HEK293T (cell line): Measurements from ENCODE around the gene SFT2D1.

Experiments
- ARNT ChIP-seq: fragments of 450-650 bp; IDR thresholded peaks from 2 replicates; pipeline ENCODE4 v1.6.1; 2017; ENCODE audit warnings: mild to moderate bottlenecking
- BHLHE40 ChIP-seq: fragments of 450-650 bp; IDR thresholded peaks from 2 replicates; pipeline ENCODE4 v1.6.1; 2016; ENCODE audit warnings: mild to moderate bottlenecking, moderate library complexity, borderline replicate concordance
- CTBP1 ChIP-seq: fragments of 450-650 bp; IDR thresholded peaks from 2 replicates; pipeline ENCODE4 v1.6.1; 2016; ENCODE audit warnings: borderline replicate concordance
- ELF4 ChIP-seq: fragments of 450-650 bp; IDR thresholded peaks from 2 replicates; pipeline ENCODE4 v1.6.1; 2017; ENCODE audit warnings: antibody characterized with exemption
- FOXA1 ChIP-seq: fragments of 450-650 bp; IDR thresholded peaks from 2 replicates; pipeline ENCODE4 v1.6.1; 2016; ENCODE audit warnings: mild to moderate bottlenecking
- FOXK2 ChIP-seq: fragments of 450-650 bp; IDR thresholded peaks from 2 replicates; pipeline ENCODE4 v1.6.1; 2016; ENCODE audit warnings: mild to moderate bottlenecking
- FOXM1 ChIP-seq: fragments of 450-650 bp; IDR thresholded peaks from 2 replicates; pipeline ENCODE4 v1.6.1; 2017; ENCODE audit warnings: mild to moderate bottlenecking, borderline replicate concordance
- HDGF ChIP-seq: fragments of 450-650 bp; IDR thresholded peaks from 2 replicates; pipeline ENCODE4 v1.6.1; 2017; ENCODE audit warnings: antibody characterized with exemption, borderline replicate concordance
- NFRKB ChIP-seq: fragments of 450-650 bp; IDR thresholded peaks from 2 replicates; pipeline ENCODE4 v1.6.1; 2016; ENCODE audit warnings: mild to moderate bottlenecking, moderate library complexity
- PKNOX1 ChIP-seq: fragments of 450-650 bp; IDR thresholded peaks from 2 replicates; pipeline ENCODE4 v1.6.1; 2016
- SP1 ChIP-seq: fragments of 450-650 bp; IDR thresholded peaks from 2 replicates; pipeline ENCODE4 v1.6.1; 2017
- SUZ12 ChIP-seq: fragments of 450-650 bp; IDR thresholded peaks from 2 replicates; pipeline ENCODE4 v1.6.1; 2016; ENCODE audit warnings: mild to moderate bottlenecking
- TARDBP ChIP-seq: fragments of 450-650 bp; IDR thresholded peaks from 2 replicates; pipeline ENCODE4 v1.6.1; 2016

DNA sequence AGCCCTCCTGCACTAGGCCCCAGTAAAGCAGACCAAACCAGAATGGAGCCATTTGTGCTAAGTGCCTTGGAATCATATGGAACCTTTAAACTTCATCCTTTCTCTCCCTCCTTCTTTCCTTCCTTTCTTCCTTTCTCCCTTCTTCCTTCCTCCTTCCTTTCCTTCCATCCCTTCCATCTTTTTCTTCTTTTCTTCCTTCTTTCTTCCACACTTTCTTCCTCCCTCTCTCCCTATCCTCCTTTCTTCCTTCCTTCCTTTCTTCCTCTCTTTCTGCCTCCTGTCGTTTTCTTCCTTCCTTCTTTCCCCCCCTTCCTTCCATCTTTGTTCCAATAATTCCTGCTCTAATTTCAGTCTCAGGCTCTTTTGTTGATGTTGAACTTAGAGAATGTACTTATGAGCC, 11.2 kb upstream of the SFT2D1 start:
- no peak for TF ChIP-seq FOXK2
- TF ChIP-seq BHLHE40, result no peak
- TF ChIP-seq HDGF, result no peak
- TF ChIP-seq FOXA1, result no peak
- TF ChIP-seq SUZ12, result no peak
- no peak for TF ChIP-seq SP1
- TF ChIP-seq TARDBP, result no peak
- no peak for TF ChIP-seq ARNT
- TF ChIP-seq FOXM1, result no peak
- no peak for TF ChIP-seq NFRKB
- no peak for TF ChIP-seq CTBP1
- no peak for TF ChIP-seq ELF4
- TF ChIP-seq PKNOX1, result no peak
